Keratinocyte (primary cell): ENCODE measurements around the gene MGAT2.

Experiments
- CTCF ChIP-seq, 3 experiments: IDR thresholded peaks in 1 of 3; conservative IDR thresholded peaks in 1 of 3; optimal IDR thresholded peaks in 1 of 3; 2 replicates in 2 of 3; 3 replicates in 1 of 3; pipeline versions ENCODE3 to v1.5.1; 2011; ENCODE audit warnings: low read length in 3 of 3, mild to moderate bottlenecking in 3 of 3, moderate library complexity in 2 of 3, control low read depth in 1 of 3, inconsistent platforms in 1 of 3; ENCODE audit not compliant: insufficient read depth in 2 of 3; ENCODE audit errors: extremely low read depth in 1 of 3
- EZH2 ChIP-seq: IDR thresholded peaks from one replicate; pipeline ENCODE4 v1.6.1; 2012; ENCODE audit warnings: inconsistent platforms, mild to moderate bottlenecking, low read length, moderate library complexity

- TF ChIP-seq CTCF (optimal IDR thresholded peaks at IDR 0.05 in 1 of 3, IDR thresholded peaks at IDR 0.05 in 1 of 3, conservative IDR thresholded peaks at IDR 0.05 in 1 of 3; ENCODE audit: extremely low read depth in 1 of 3, insufficient read depth in 2 of 3, low read length in 3 of 3) (peak; percentile 69 to 95 (median 84)), EZH2 (no peak)
Measured at GRCh38 chr14:49633640-49634546, 13.3 kb downstream of the MGAT2 start.
